ENCODE measurements around the gene MAN1C1. TPM values are rescaled to one million over a fixed set of nuclear protein-coding genes. Genes with fewer than 3 reads are reported as not detected.
"Not testable (repeated sequence)": the region's sequence is repeated elsewhere in the genome, so short reads cannot be mapped to it uniquely, and the experiment has no call there.

Gene MAN1C1
- total RNA-seq, 1 experiment from 2014 or later, result 16.8 TPM

- ChIA-PET POLR2A (no interaction called here), CTCF (interaction anchor here (1.3 to 2.1 kb wide), 12 partner anchors 10 to 167 kb away, joined by 3 to 13 read pairs (median 6); no protein-coding TSS in a partner anchor)
- no peaks in the 10 kb centered on the region for H3K27me3 Mint-ChIP-seq (ENCODE audit: low read depth)
- peaks cover 49% of the 10 kb centered on the region for H3K4me1 Mint-ChIP-seq
- no peaks in the 10 kb centered on the region for H3K9me3 Mint-ChIP-seq
- H3K27ac Mint-ChIP-seq, result peak overlapping the region; percentile 58
- no peak for DNase-seq (ENCODE audit: low spot score)
- ATAC-seq, result 0 out of 2 replicates have a peak, but pooled peaks have one; percentile 15
- H3K36me3 Mint-ChIP-seq, result no peaks in the 10 kb centered on the region
- H3K4me3 Mint-ChIP-seq, result no peak overlapping the region
- no peak for TF ChIP-seq TEAD4 (CRISPR knock-in tag; IDR thresholded peaks at IDR 0.05)
- no peak for TF ChIP-seq ESRRA (CRISPR knock-in tag; IDR thresholded peaks at IDR 0.05; ENCODE audit: borderline replicate concordance)
- no peak for TF ChIP-seq JUN (CRISPR knock-in tag; IDR thresholded peaks at IDR 0.05)
- no peak for TF ChIP-seq SOX15 (CRISPR knock-in tag; IDR thresholded peaks at IDR 0.05)
- no peak for TF ChIP-seq HMGXB4 (CRISPR knock-in tag; IDR thresholded peaks at IDR 0.05)
- TF ChIP-seq PREB (CRISPR knock-in tag; IDR thresholded peaks at IDR 0.05; ENCODE audit: borderline replicate concordance), result no peak
- no peak for TF ChIP-seq ZNF512 (CRISPR knock-in tag; IDR thresholded peaks at IDR 0.05; ENCODE audit: borderline replicate concordance)
- no peak for TF ChIP-seq E2F1 (CRISPR knock-in tag; IDR thresholded peaks at IDR 0.05)
- TF ChIP-seq NR3C1 (CRISPR knock-in tag; conservative IDR thresholded peaks at IDR 0.05; ENCODE audit: low read depth), result no peak
- no peak for TF ChIP-seq ZNF281 (CRISPR knock-in tag; IDR thresholded peaks at IDR 0.05)
Measured at GRCh38 chr1:25695771-25696311, 79.2 kb downstream of the MAN1C1 start.

GRCh38 chr1:25696643-25697042 is 80.1 kb downstream of the MAN1C1 start:
- H3K4me3 Mint-ChIP-seq; ATAC-seq; POLR2A ChIA-PET; H3K27me3 Mint-ChIP-seq (ENCODE audit: low read depth); DNase-seq (ENCODE audit: low spot score); H3K36me3 Mint-ChIP-seq; H3K9me3 Mint-ChIP-seq: not testable (repeated sequence)
- H3K27ac Mint-ChIP-seq, result peak overlapping the region; percentile 50; the same call in 1 of the 2 replicates
- peaks cover 52% of the 10 kb centered on the region for H3K4me1 Mint-ChIP-seq
- CTCF ChIA-PET, result interaction anchor here (1.2 to 2.1 kb wide), 5 partner anchors 29 to 102 kb away, joined by 3 to 9 read pairs (median 5); no protein-coding TSS in a partner anchor

- peaks cover 61% of the 10 kb centered on the region for H3K4me1 Mint-ChIP-seq
- peak overlapping the region; percentile 50; the same call in 1 of the 2 replicates for H3K27ac Mint-ChIP-seq
- H3K36me3 Mint-ChIP-seq, result no peaks in the 10 kb centered on the region
- DNase-seq (ENCODE audit: low spot score) (no peak), ATAC-seq (peak; percentile 6; the same call in 1 of the 2 replicates)
- H3K4me3 Mint-ChIP-seq, result no peak overlapping the region
- TF ChIP-seq RORB (CRISPR knock-in tag; IDR thresholded peaks at IDR 0.05), result no peak
- 0 out of 2 replicates have a peak, but pooled peaks have one; percentile 18 for TF ChIP-seq ETV6 (CRISPR knock-in tag; IDR thresholded peaks at IDR 0.05)
- CTCF ChIA-PET, result interaction anchor here (0.6 to 2.6 kb wide), 12 partner anchors 10 to 125 kb away, joined by 3 to 10 read pairs (median 4); partner anchors contain the start of gene MAN1C1
- POLR2A ChIA-PET, result no interaction called here
- H3K27me3 Mint-ChIP-seq (ENCODE audit: low read depth), result no peaks in the 10 kb centered on the region
- H3K9me3 Mint-ChIP-seq, result no peaks in the 10 kb centered on the region
Measured at GRCh38 chr1:25697435-25698217, 81.0 kb downstream of the MAN1C1 start.

Measured in WTC11 (cell line).